Upper lobe of left lung (tissue), 4 donors: ENCODE measurements around the gene PRSS36.
"Not testable (repeated sequence)": the region's sequence is repeated elsewhere in the genome, so short reads cannot be mapped to it uniquely, and the experiment has no call there.

Experiments used
- POLR2A ChIP-seq, 4 donors: fragments of 450-650 bp; IDR thresholded peaks; one replicate each; pipeline ENCODE4 v1.5.1; 2016 to 2017; ENCODE audit warnings: antibody characterized with exemption in 4 of 4, mild to moderate bottlenecking in 2 of 4
- TF ChIP-seq, protein P1 (sequence below), 6 experiments: fragments of 450-650 bp in 4 of 6; fragments of 200-600 bp in 2 of 6; sonication (generic) in 2 of 6; IDR thresholded peaks; one replicate each; pipeline ENCODE4 v1.5.1; 2016 to 2019; ENCODE audit warnings: antibody characterized with exemption in 6 of 6

DNA sequence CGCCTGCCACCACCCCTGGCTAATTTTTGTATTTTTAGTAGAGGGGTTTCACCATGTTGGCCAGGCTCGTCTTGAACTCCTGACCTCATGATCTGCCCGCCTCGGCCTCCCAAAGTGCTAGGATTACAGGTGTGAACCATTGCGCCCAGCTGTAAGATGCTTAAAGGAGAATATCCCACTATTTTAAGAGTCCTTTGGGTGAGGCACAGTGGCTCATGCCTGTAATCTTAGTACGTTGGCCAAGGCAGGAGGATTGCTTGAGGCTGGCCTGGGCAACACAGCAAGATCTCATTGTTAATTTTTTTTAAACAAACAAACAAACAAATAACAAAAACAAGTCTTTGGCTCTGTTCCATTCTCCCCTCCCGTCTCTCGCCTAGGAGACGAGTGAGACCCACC, 8.8 kb downstream of the PRSS36 start:
- TF ChIP-seq, protein P1, sequence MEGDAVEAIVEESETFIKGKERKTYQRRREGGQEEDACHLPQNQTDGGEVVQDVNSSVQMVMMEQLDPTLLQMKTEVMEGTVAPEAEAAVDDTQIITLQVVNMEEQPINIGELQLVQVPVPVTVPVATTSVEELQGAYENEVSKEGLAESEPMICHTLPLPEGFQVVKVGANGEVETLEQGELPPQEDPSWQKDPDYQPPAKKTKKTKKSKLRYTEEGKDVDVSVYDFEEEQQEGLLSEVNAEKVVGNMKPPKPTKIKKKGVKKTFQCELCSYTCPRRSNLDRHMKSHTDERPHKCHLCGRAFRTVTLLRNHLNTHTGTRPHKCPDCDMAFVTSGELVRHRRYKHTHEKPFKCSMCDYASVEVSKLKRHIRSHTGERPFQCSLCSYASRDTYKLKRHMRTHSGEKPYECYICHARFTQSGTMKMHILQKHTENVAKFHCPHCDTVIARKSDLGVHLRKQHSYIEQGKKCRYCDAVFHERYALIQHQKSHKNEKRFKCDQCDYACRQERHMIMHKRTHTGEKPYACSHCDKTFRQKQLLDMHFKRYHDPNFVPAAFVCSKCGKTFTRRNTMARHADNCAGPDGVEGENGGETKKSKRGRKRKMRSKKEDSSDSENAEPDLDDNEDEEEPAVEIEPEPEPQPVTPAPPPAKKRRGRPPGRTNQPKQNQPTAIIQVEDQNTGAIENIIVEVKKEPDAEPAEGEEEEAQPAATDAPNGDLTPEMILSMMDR (IDR thresholded peaks at IDR 0.05): not testable (repeated sequence)
- not testable (repeated sequence) for TF ChIP-seq POLR2A (IDR thresholded peaks at IDR 0.05)
